ENCODE results near the gene KRTAP1-5. TPM values are rescaled to one million over a fixed set of nuclear protein-coding genes. Genes with fewer than 3 reads are reported as not detected.

KRTAP1-5 gene
- total and polyA plus RNA-seq, 4 donors, result not detected

DNA sequence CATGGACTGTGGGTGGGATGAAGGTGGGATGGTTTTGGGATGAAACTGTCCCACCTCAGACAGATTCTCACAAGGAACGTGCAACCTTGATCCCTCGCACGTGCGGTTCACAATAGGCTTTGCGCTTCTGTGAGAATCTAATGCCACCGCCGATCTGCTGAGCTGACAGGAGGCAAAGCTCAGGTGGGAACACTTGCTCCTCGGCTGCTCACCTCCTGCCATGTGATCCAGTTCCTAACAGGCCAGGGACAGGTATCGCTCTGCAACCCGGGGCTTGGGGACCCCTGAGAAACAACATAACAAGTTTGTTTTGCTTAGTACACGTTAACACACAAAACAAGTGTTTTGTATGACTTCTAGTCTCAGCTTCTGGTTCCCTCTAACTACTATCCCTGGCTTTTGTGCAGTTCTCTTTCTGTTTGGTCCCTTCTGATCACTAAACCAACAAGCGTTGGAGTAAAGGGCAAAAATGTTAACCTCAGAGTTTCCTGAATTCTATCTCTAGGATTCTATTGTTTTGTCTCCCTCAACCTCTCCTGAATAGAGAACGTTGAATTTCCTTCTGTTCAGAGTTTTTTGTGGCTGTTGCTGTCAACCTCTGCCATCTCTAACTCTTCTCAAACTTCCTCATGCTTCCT, 10.3 kb downstream of the KRTAP1-5 start:
- TF ChIP-seq, protein P1, sequence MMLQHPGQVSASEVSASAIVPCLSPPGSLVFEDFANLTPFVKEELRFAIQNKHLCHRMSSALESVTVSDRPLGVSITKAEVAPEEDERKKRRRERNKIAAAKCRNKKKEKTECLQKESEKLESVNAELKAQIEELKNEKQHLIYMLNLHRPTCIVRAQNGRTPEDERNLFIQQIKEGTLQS (IDR thresholded peaks at IDR 0.05), result no peak
- TF ChIP-seq, protein P2, sequence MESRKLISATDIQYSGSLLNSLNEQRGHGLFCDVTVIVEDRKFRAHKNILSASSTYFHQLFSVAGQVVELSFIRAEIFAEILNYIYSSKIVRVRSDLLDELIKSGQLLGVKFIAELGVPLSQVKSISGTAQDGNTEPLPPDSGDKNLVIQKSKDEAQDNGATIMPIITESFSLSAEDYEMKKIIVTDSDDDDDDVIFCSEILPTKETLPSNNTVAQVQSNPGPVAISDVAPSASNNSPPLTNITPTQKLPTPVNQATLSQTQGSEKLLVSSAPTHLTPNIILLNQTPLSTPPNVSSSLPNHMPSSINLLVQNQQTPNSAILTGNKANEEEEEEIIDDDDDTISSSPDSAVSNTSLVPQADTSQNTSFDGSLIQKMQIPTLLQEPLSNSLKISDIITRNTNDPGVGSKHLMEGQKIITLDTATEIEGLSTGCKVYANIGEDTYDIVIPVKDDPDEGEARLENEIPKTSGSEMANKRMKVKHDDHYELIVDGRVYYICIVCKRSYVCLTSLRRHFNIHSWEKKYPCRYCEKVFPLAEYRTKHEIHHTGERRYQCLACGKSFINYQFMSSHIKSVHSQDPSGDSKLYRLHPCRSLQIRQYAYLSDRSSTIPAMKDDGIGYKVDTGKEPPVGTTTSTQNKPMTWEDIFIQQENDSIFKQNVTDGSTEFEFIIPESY (IDR thresholded peaks at IDR 0.05), result no peak
- TF ChIP-seq FOXA2 (IDR thresholded peaks at IDR 0.05) (no peak), YY1 (IDR thresholded peaks at IDR 0.05) (no peak), RXRA (IDR thresholded peaks at IDR 0.05) (no peak), HNF4G (IDR thresholded peaks at IDR 0.05) (no peak), TAF1 (conservative IDR thresholded peaks at IDR 0.05) (no peak), NR2F2 (IDR thresholded peaks at IDR 0.05) (no peak), FOXA1 (IDR thresholded peaks at IDR 0.05) (no peak), GABPA (IDR thresholded peaks at IDR 0.05 in 1 of 2, conservative IDR thresholded peaks at IDR 0.05 in 1 of 2) (no peak), EGR1 (IDR thresholded peaks at IDR 0.05; ENCODE audit: low read depth in 2 of 2) (no peak), HNF4A (conservative IDR thresholded peaks at IDR 0.05) (no peak), SP1 (IDR thresholded peaks at IDR 0.05) (no peak), RAD21 (IDR thresholded peaks at IDR 0.05) (no peak), JUND (IDR thresholded peaks at IDR 0.05) (no peak)
- TF ChIP-seq, protein P3, sequence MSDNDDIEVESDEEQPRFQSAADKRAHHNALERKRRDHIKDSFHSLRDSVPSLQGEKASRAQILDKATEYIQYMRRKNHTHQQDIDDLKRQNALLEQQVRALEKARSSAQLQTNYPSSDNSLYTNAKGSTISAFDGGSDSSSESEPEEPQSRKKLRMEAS (IDR thresholded peaks at IDR 0.05), result no peak
- TF ChIP-seq, protein P4, sequence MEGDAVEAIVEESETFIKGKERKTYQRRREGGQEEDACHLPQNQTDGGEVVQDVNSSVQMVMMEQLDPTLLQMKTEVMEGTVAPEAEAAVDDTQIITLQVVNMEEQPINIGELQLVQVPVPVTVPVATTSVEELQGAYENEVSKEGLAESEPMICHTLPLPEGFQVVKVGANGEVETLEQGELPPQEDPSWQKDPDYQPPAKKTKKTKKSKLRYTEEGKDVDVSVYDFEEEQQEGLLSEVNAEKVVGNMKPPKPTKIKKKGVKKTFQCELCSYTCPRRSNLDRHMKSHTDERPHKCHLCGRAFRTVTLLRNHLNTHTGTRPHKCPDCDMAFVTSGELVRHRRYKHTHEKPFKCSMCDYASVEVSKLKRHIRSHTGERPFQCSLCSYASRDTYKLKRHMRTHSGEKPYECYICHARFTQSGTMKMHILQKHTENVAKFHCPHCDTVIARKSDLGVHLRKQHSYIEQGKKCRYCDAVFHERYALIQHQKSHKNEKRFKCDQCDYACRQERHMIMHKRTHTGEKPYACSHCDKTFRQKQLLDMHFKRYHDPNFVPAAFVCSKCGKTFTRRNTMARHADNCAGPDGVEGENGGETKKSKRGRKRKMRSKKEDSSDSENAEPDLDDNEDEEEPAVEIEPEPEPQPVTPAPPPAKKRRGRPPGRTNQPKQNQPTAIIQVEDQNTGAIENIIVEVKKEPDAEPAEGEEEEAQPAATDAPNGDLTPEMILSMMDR (IDR thresholded peaks at IDR 0.05; ENCODE audit: low read depth, low read length, missing input control), result no peak
- TF ChIP-seq, protein P5, sequence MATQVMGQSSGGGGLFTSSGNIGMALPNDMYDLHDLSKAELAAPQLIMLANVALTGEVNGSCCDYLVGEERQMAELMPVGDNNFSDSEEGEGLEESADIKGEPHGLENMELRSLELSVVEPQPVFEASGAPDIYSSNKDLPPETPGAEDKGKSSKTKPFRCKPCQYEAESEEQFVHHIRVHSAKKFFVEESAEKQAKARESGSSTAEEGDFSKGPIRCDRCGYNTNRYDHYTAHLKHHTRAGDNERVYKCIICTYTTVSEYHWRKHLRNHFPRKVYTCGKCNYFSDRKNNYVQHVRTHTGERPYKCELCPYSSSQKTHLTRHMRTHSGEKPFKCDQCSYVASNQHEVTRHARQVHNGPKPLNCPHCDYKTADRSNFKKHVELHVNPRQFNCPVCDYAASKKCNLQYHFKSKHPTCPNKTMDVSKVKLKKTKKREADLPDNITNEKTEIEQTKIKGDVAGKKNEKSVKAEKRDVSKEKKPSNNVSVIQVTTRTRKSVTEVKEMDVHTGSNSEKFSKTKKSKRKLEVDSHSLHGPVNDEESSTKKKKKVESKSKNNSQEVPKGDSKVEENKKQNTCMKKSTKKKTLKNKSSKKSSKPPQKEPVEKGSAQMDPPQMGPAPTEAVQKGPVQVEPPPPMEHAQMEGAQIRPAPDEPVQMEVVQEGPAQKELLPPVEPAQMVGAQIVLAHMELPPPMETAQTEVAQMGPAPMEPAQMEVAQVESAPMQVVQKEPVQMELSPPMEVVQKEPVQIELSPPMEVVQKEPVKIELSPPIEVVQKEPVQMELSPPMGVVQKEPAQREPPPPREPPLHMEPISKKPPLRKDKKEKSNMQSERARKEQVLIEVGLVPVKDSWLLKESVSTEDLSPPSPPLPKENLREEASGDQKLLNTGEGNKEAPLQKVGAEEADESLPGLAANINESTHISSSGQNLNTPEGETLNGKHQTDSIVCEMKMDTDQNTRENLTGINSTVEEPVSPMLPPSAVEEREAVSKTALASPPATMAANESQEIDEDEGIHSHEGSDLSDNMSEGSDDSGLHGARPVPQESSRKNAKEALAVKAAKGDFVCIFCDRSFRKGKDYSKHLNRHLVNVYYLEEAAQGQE (IDR thresholded peaks at IDR 0.05), result no peak
- H3K9ac ChIP-seq (ENCODE audit: low read depth in 1 of 2, low read length in 2 of 2), result no peak overlapping the region
- WGBS, result 66% methylated on average over 13 of the region's 13 CpGs

More for the DNA sequence above, 10.3 kb downstream of the KRTAP1-5 start:
- no peak for DNase-seq (ENCODE audit: low spot score)
- Histone ChIP-seq H3K4me3 (ENCODE audit: low read depth in 1 of 3, low read length in 3 of 3) (no peak overlapping the region), H3K9me3 (ENCODE audit: control insufficient read depth in 4 of 4, low read length in 3 of 4) (peaks cover 0 to 7% (median 2%) of the 10 kb centered on the region in 4 donors), H3K27me3 (ENCODE audit: control insufficient read depth in 4 of 4, insufficient read depth in 4 of 4, low read length in 3 of 4) (peaks cover 0 to 4% (median 0%) of the 10 kb centered on the region in 4 donors), H3K36me3 (ENCODE audit: control insufficient read depth in 4 of 4, insufficient read depth in 3 of 4, low read depth in 1 of 4, low read length in 3 of 4) (no peaks in the 10 kb centered on the region), H3K4me1 (ENCODE audit: control insufficient read depth in 4 of 4, insufficient read depth in 4 of 4, low read length in 3 of 4) (no peaks in the 10 kb centered on the region), H3K27ac (ENCODE audit: low read depth in 1 of 2, low read length in 2 of 2) (no peak overlapping the region)

All from liver (tissue), 9 donors.